IPS DF 4.7 (cell line): ENCODE measurements around the gene ALG2.
A peak's percentile ranks its signal among the peaks of the same experiment; 100 is the strongest.

Source experiments
- DNase-seq: peaks from one replicate; pipeline ENCODE4 v3.0.0-alpha.2; 2013; ENCODE audit warnings: low spot score; ENCODE audit errors: extremely low read depth

Gene ALG2

GRCh38 chr9:99192786-99193465 is 28.8 kb downstream of the ALG2 start:
- DNase-seq, result no peak

GRCh38 chr9:99190597-99191283 is 31.0 kb downstream of the ALG2 start:
- no peak for DNase-seq

- DNase-seq, result no peak
These were observed 31.7 kb downstream of the ALG2 start for GRCh38 chr9:99189887-99190596.

GRCh38 chr9:99189186-99189585 is 32.6 kb downstream of the ALG2 start:
- DNase-seq, result no peak

GRCh38 chr9:99187311-99187710 is 34.4 kb downstream of the ALG2 start:
- no peak for DNase-seq

GRCh38 chr9:99185934-99186333 is 35.8 kb downstream of the ALG2 start:
- DNase-seq, result no peak

GRCh38 chr9:99185348-99185632 is 36.5 kb downstream of the ALG2 start:
- DNase-seq, result no peak

- DNase-seq, result peak; percentile 93
These were observed 37.0 kb downstream of the ALG2 start for GRCh38 chr9:99184475-99185347.

- no peak for DNase-seq
These were observed 37.6 kb downstream of the ALG2 start for GRCh38 chr9:99184110-99184474.

- no peak for DNase-seq
These were observed 38.1 kb downstream of the ALG2 start for GRCh38 chr9:99183616-99184015.

GRCh38 chr9:99182356-99182755 is 39.4 kb downstream of the ALG2 start:
- no peak for DNase-seq

GRCh38 chr9:99181621-99182020 is 40.1 kb downstream of the ALG2 start:
- DNase-seq, result no peak

GRCh38 chr9:99181206-99181605 is 40.5 kb downstream of the ALG2 start:
- DNase-seq, result no peak

- DNase-seq, result no peak
These were observed 41.1 kb downstream of the ALG2 start for GRCh38 chr9:99180662-99181061.

- no peak for DNase-seq
These were observed 41.5 kb downstream of the ALG2 start for GRCh38 chr9:99180199-99180598.

- no peak for DNase-seq
These were observed 42.5 kb downstream of the ALG2 start for GRCh38 chr9:99178912-99179872.

- DNase-seq, result no peak
These were observed 44.0 kb downstream of the ALG2 start for GRCh38 chr9:99177576-99178366.

- no peak for DNase-seq
These were observed 45.2 kb downstream of the ALG2 start for GRCh38 chr9:99176527-99177013.

GRCh38 chr9:99173570-99174504 is 47.9 kb downstream of the ALG2 start:
- DNase-seq, result no peak
